ENCODE measurements around the gene AADAC.
"Not testable (repeated sequence)": the region's sequence is repeated elsewhere in the genome, so short reads cannot be mapped to it uniquely, and the experiment has no call there.

AADAC gene

DNA sequence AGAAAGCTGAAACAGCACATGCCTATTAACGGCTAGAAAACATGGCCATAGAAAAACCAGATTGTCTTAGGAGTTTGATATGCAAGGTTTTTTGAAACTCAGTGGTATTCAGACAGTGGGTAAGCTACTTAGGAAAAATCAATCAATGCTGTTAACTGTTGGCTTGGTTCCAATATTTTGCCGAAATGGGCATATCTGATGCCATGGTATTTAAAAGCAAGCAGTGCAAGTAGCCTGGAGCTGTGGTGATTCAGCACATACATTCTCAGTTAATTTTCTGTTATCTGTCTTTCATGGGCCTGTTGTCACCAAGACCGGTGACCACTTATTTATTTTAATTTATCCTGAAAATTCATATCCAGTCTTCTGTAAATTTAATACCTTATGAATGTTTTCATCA lies 42.2 kb downstream of the AADAC start:
- no peak for DNase-seq (ENCODE audit: low read depth)

DNA sequence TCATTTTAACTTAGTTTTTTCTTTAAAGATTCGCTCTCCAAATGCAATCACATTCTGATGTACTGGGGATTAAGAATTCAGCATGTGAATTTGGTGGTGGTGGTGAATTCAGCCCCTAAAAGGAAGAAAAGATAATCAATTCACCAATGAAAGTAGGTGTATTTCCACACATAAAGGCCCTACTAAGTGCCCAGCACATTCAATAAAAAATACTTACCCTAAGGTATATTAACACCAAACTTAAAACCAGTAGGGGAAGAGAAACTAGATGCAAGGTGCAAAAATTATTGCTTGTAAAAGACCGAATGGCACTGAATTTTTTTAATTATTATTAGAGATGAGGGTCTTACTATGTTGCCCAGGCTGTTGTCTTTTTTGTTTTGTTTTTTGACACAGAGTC lies 42.7 kb downstream of the AADAC start:
- DNase-seq (ENCODE audit: low read depth), result no peak

GRCh38 chr3:151859233-151859673 lies 45.3 kb downstream of the AADAC start:
- no peak for DNase-seq (ENCODE audit: low read depth)

DNA sequence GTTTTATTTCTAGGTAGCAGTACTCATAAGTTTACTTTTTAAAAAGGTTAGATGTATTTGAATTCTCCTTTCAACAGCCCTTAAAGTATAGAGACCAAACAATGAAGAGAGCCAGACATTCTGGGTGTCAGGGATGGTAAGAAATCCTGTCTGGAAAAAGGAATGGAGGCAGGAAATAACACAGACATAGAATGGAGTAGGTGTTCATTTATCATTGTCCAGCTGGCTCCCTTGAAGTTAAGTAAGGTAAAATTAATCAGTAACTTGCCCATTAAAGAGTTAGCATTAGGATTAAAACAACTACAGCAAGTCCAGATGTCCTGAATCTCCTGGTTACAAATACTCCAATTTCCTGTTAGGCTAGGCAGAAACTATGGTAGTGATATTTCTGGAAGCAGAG lies 46.0 kb downstream of the AADAC start:
- no peak for DNase-seq (ENCODE audit: low read depth)

GRCh38 chr3:151863611-151864010 lies 49.7 kb downstream of the AADAC start:
- no peak for DNase-seq (ENCODE audit: low read depth)

DNA sequence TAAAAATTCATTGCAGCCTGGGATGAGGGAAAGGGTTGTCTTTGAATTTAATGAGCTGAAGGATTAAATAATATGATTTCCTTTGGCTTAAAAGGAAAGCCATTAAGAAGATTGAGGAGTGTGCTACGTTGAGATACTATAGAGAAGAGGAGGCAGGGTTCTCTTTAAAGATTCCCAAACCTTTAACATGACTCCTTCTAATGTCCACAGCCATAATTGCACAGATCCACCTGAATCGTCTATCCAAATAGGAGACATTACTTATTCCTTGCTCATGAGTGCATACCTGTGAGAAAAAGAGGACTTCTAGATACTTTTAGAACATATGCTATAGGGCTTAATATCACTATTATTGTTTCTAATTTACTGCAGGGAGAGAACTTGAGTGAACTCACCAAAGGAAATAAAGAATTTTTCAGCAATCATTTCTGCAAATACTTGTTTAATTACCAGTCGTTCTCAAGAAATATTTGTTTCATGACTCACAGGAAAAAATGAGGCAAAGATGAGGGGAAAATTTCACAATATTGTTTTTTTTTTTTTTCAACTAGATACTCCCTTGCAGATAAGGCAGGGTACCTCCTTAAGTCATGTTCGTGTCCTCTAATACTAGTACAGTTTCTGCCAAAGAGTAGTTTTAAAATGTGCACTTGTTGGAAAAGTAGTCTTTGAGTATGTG lies 50.6 kb downstream of the AADAC start:
- DNase-seq (ENCODE audit: low read depth), result no peak

GRCh38 chr3:151866711-151867410 lies 52.9 kb downstream of the AADAC start:
- DNase-seq (ENCODE audit: low read depth), result no peak

- DNase-seq (ENCODE audit: low read depth), result no peak
Observed at GRCh38 chr3:151867666-151868065, 53.8 kb downstream of the AADAC start.

DNA sequence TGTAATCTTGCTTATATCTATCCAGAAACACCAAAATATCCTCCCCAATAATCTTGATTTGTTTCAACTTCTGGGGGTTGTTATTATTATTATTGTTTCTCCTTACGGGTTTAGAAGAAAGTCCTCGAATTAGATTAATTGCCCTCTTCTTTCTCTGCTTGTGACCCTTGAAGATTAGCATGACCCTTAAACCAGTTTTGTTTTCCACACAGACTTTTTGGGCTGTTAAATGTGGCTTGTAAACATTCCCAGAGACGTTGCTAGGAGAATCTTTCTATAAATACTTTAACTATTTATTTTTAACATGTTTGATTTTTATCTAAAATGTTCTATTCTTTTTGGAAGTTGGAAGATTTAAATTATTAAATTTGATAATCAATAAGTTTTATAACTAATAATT lies 55.3 kb downstream of the AADAC start:
- no peak for DNase-seq (ENCODE audit: low read depth)

- no peak for DNase-seq (ENCODE audit: low read depth)
Observed at GRCh38 chr3:151871639-151872468, 57.9 kb downstream of the AADAC start.

- DNase-seq (ENCODE audit: low read depth), result no peak
Observed at GRCh38 chr3:151873398-151873797, 59.5 kb downstream of the AADAC start, which contains the start of gene SUCNR1. Gene SUCNR1 (plus strand): TSS chr3:151873643. CDS start chr3:151879893, 6,250 bp downstream.

DNA sequence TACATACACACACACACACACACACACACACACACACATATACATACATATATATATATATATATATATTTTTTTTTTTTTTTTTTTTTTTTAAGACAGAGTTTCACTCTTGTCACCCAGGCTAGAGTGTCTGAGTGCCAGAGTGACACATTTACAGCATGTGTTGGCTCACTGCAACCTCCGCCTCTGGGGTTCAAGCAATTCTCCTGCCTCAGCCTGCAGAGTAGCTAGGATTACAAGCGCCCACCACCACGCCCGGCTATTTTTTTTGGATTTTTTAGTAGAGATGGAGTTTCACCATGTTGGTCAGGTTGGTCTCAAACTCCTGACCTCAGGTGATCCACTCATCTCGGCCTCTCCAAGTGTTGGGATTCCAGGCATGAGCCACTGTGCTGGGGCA lies 60.2 kb downstream of the AADAC start:
- not testable (repeated sequence) for DNase-seq (ENCODE audit: low read depth)

DNA sequence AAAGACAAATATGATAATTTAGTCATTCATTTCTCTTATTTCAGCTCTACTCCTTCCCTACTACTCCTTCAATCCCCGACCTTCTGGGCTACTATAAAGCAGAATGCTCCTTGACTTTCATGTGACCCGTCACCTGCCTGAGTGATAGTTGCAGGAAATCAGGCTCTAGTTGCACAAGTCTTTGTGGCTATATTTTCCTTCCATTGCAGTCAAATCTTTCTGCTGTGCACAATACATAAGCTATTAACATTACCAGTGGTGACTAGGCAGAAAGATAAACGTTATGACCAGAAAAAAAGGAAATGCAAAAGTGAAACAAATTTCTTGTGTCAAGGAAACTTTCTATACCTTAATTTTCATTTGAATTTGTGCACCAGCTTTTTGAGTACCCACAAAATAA lies 61.8 kb downstream of the AADAC start:
- DNase-seq (ENCODE audit: low read depth), result no peak

DNA sequence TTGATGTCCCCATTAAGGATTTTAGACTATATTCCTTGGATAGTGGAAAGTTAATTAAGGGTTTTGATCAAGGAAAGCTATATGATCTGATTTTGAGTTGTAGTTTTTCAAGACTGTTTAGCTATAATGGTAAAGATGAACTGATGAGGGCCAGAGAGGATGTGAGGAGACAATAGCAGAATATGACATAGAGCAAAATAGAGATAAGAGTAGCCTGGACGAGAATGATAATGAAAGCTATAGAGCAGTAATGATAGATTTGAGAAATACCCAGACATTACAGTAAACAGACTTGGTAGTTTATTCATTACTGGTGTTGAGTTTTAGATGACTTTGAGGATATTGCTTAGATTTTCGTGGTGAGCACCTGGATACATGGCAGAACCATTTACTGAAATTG lies 63.4 kb downstream of the AADAC start:
- no peak for DNase-seq (ENCODE audit: low read depth)

All from activated T-cell treated with anti-CD3 and anti-CD28 coated beads for 1 hour (primary cell).